ENCODE results near the gene SAMD9L.

GRCh38 chr7:93172683-93173082 is 24.5 kb upstream of the SAMD9L start:
- TF ChIP-seq CTCF (conservative IDR thresholded peaks at IDR 0.05; ENCODE audit: low read depth in 2 of 2) (no peak), EZH2 (IDR thresholded peaks at IDR 0.05; ENCODE audit: low read depth, unreplicated experiment) (no peak), POLR2AphosphoS5 (IDR thresholded peaks at IDR 0.05; ENCODE audit: low read depth) (no peak), ETS1 (IDR thresholded peaks at IDR 0.05) (no peak), CREB1 (CRISPR knock-in tag; IDR thresholded peaks at IDR 0.05; ENCODE audit: low read depth) (no peak), REST (IDR thresholded peaks at IDR 0.05; ENCODE audit: unreplicated experiment) (no peak), JUNB (IDR thresholded peaks at IDR 0.05; ENCODE audit: unreplicated experiment) (no peak), STAT1 (IDR thresholded peaks at IDR 0.05; ENCODE audit: unreplicated experiment) (no peak), EZH2phosphoT487 (IDR thresholded peaks at IDR 0.05; ENCODE audit: unreplicated experiment) (no peak), ZNF114 (CRISPR knock-in tag; IDR thresholded peaks at IDR 0.05) (no peak)

All from GM23338 (cell line).